OCI-LY1 (cell line): ENCODE results near the gene CNTN1.

Experiments used
- CTCF ChIP-seq: fragments of 200-600 bp; sonication (generic), shearing (Covaris generic); IDR thresholded peaks from 2 replicates; pipeline ENCODE4 v1.5.1; 2017; ENCODE audit warnings: mild to moderate bottlenecking, antibody characterized with exemption, low read length, moderate library complexity, mixed read lengths
- EZH2 ChIP-seq: fragments of 200-600 bp; sonication (generic), shearing (Covaris generic); IDR thresholded peaks from 2 replicates; pipeline ENCODE4 v1.8.0; 2017; ENCODE audit warnings: borderline replicate concordance, mixed run types, mild to moderate bottlenecking, antibody characterized with exemption, low read length, moderate library complexity, mixed read lengths

GRCh38 chr12:41052441-41052840 lies 360.2 kb downstream of the CNTN1 start:
- TF ChIP-seq CTCF, result no peak
- no peak for TF ChIP-seq EZH2
